ENCODE results near the gene MYG1. TPM values are rescaled to one million over a fixed set of nuclear protein-coding genes. Genes with fewer than 3 reads are reported as not detected.

MYG1 gene
- polyA plus RNA-seq, 10 donors: 30.5 to 40.3 (median 33.3) TPM

DNA sequence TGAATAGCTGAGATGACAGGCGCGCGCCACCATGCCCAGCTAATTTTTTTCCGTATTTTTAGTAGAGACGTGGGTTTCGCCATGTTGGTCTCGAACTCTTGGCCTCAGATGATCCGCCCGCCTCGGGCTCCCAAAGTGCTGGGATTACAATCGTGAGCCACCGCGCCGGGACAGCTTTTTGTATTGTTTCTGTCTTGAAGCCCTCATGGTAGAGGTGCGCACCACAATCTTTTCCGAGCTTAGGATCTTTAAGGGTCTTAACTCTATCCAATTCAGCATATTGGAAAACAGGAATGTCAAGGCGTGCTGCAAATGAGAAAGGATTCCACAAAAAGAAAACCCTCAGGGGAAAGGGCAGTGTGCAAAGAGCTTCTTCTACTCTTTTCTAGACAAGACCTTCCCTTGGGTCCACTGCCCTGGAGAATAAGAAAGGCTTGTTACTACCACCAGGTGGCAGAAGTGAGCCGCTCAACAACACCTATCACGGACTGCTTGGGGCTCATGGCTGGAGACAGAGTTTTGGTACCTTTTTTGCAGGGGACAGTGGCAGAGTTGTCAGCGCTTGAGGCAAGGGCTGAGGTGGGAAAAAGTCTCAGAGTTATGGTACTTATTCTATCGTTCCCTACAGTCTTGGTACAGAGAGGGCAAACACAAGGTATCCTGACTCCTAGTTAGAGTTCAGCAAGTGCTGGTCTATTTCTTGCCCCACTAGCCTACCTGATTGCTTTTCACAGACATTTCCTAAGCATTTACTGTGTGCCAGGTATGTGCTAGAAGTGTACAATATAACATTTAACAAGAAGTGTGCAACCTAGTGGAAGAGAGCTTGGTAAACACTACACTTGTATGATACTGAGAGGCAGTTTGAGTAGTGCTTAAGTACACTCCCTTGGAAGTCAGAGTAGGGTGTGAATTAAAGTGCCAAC, 53.1 kb downstream of the MYG1 start:
- DNase-seq: peak; percentile 82 to 91 (median 89)

DNA sequence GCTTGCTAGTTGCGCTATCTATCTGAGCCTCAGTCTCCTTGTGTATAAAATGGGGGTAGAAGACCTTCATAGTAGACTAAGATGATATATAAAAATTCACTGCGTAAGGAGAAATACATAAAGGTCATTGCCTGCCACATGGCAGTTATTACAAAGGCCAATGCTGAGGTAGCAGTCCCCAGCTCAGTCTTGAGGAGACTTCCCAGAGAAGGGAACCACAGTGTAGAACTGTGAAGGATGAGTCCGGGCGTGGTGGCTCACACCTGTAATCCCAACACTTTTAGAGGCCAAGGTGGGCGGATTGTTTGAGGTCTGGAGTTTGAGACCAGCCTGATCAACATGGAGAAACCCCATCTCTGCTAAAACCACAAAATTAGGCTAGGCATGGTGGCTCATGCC, 53.8 kb downstream of the MYG1 start:
- no peak for DNase-seq

DNA sequence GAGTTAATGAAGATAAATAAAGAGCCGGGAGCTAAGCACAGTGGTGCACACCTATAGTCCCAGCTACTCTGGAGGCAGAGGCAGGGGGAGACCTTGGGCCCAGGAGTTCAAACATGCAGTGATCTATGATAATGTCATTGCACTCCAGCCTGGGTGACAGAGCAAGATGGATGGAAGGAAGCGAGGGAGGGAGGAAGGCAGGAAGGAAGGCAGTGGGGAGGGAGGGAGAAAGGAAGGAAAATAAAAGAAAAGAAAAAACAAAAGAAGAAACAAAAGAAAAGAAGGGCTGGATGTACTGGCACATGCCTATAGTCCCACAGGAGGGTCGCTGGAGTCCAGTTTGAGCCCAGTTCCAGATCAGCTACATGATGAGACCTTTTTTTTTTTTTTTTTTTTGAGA, 55.6 kb downstream of the MYG1 start:
- DNase-seq: no peak

Other genes starting within 250 kb of the MYG1 start
- gene TNS2, start 249.6 kb upstream of the MYG1 start, polyA plus RNA-seq (ENCODE audit: insufficient read length in 10 of 10): 100 to 1,000 TPM in 3 of 10 donors, 10 to 100 TPM in 7; 60.2 to 137 (median 84.2) TPM
- gene SPRYD3, start 220.3 kb upstream of the MYG1 start, polyA plus RNA-seq (ENCODE audit: insufficient read length in 10 of 10): 10 to 100 TPM; 15.9 to 22.3 (median 18.3) TPM
- 100 to 1,000 TPM in 6 of 10 donors, 10 to 100 TPM in 4; 39.4 to 236 (median 105) TPM for gene IGFBP6, start 202.0 kb upstream of the MYG1 start, polyA plus RNA-seq (ENCODE audit: insufficient read length in 10 of 10)
- under 1 TPM in 8 of 10 donors, not detected in 2; 0.12 to 0.45 (median 0.22) TPM for gene SOAT2, start 196.2 kb upstream of the MYG1 start, polyA plus RNA-seq (ENCODE audit: insufficient read length in 10 of 10)
- gene ZNF740, start 119.0 kb upstream of the MYG1 start, polyA plus RNA-seq (ENCODE audit: insufficient read length in 10 of 10): 10 to 100 TPM; 25.0 to 36.7 (median 28.3) TPM
- gene CSAD, start 118.8 kb upstream of the MYG1 start, polyA plus RNA-seq (ENCODE audit: insufficient read length in 10 of 10): 10 to 100 TPM; 18.5 to 75.7 (median 28.7) TPM
- 1 to 10 TPM in 5 of 10 donors, under 1 TPM in 5; 0.46 to 5.6 (median 0.93) TPM for gene ITGB7, start 92.4 kb upstream of the MYG1 start, polyA plus RNA-seq (ENCODE audit: insufficient read length in 10 of 10)
- gene RARG, start 67.5 kb upstream of the MYG1 start, polyA plus RNA-seq (ENCODE audit: insufficient read length in 10 of 10): 10 to 100 TPM; 17.8 to 45.7 (median 26.1) TPM
- 1 to 10 TPM; 3.6 to 8.6 (median 5.2) TPM for gene ESPL1, start 31.4 kb upstream of the MYG1 start, polyA plus RNA-seq (ENCODE audit: insufficient read length in 10 of 10)
- gene PFDN5, start 4.2 kb upstream of the MYG1 start, polyA plus RNA-seq (ENCODE audit: insufficient read length in 10 of 10): 100 to 1,000 TPM; 481 to 551 (median 501) TPM
- 10 to 100 TPM; 44.1 to 68.4 (median 49.4) TPM for gene AAAS, start 21.9 kb downstream of the MYG1 start, polyA plus RNA-seq (ENCODE audit: insufficient read length in 10 of 10)
- gene SP7, start 36.7 kb downstream of the MYG1 start, polyA plus RNA-seq (ENCODE audit: insufficient read length in 10 of 10): under 1 TPM in 5 of 10 donors, not detected in 5; 0.10 to 0.22 (median 0.20) TPM
- gene SP1, start 80.5 kb downstream of the MYG1 start, polyA plus RNA-seq (ENCODE audit: insufficient read length in 10 of 10): 10 to 100 TPM; 31.0 to 46.7 (median 40.0) TPM
- gene AMHR2, start 124.2 kb downstream of the MYG1 start, polyA plus RNA-seq (ENCODE audit: insufficient read length in 10 of 10): under 1 TPM in 2 of 10 donors, not detected in 8; 0.28 to 0.60 TPM
- gene PRR13, start 142.0 kb downstream of the MYG1 start, polyA plus RNA-seq (ENCODE audit: insufficient read length in 10 of 10): 10 to 100 TPM; 39.2 to 58.4 (median 49.0) TPM
- 100 to 1,000 TPM; 505 to 651 (median 595) TPM for gene PCBP2, start 152.4 kb downstream of the MYG1 start, polyA plus RNA-seq (ENCODE audit: insufficient read length in 10 of 10)
- 10 to 100 TPM; 10.1 to 25.7 (median 13.5) TPM for gene MAP3K12, start 199.8 kb downstream of the MYG1 start, polyA plus RNA-seq (ENCODE audit: insufficient read length in 10 of 10)
- gene TARBP2, start 201.6 kb downstream of the MYG1 start, polyA plus RNA-seq (ENCODE audit: insufficient read length in 10 of 10): 10 to 100 TPM; 18.7 to 30.2 (median 22.3) TPM
- 1 to 10 TPM in 3 of 10 donors, under 1 TPM in 2, not detected in 5; 0.28 to 1.7 (median 1.0) TPM for gene NPFF, start 207.8 kb downstream of the MYG1 start, polyA plus RNA-seq (ENCODE audit: insufficient read length in 10 of 10)

Measured in muscle of back (tissue), 11 donors.